KOPT-K1 (cell line): Measurements from ENCODE around the gene SERTAD3.
"Not testable (repeated sequence)": the region's sequence is repeated elsewhere in the genome, so short reads cannot be mapped to it uniquely, and the experiment has no call there.

Source experiments
- H3K27ac ChIP-seq: fragments of 200-600 bp; sonication (generic); 2 replicates; pipeline ENCODE4 v1.5.1; 2016; ENCODE audit warnings: antibody characterized with exemption, mild to moderate bottlenecking, low read depth, low read length; ENCODE audit not compliant: poor library complexity, severe bottlenecking
- H3K36me3 ChIP-seq: fragments of 200-600 bp; sonication (generic); 2 replicates; pipeline ENCODE4 v1.5.1; 2017; ENCODE audit warnings: antibody characterized with exemption, mild to moderate bottlenecking, low read length, moderate library complexity; ENCODE audit not compliant: insufficient read depth
- H3K9me3 ChIP-seq: fragments of 200-600 bp; sonication (generic); 2 replicates; pipeline ENCODE4 v1.5.1; 2017; ENCODE audit warnings: antibody characterized with exemption, low read length, mild to moderate bottlenecking; ENCODE audit not compliant: insufficient read depth, poor library complexity, severe bottlenecking

Gene SERTAD3

GRCh38 chr19:40412866-40413265, 31.3 kb downstream of the SERTAD3 start:
- Histone ChIP-seq H3K9me3 (no peaks in the 10 kb centered on the region), H3K27ac (no peak overlapping the region), H3K36me3 (no peaks in the 10 kb centered on the region)

- Histone ChIP-seq H3K9me3 (no peaks in the 10 kb centered on the region), H3K36me3 (no peaks in the 10 kb centered on the region), H3K27ac (no peak overlapping the region)
These were observed 32.1 kb downstream of the SERTAD3 start for GRCh38 chr19:40411958-40412499.

- H3K9me3 ChIP-seq: no peaks in the 10 kb centered on the region
- H3K27ac ChIP-seq: no peak overlapping the region
- H3K36me3 ChIP-seq: no peaks in the 10 kb centered on the region
These were observed 32.9 kb downstream of the SERTAD3 start for GRCh38 chr19:40411125-40411842.

GRCh38 chr19:40410030-40410389, 34.1 kb downstream of the SERTAD3 start:
- Histone ChIP-seq H3K36me3 (no peaks in the 10 kb centered on the region), H3K27ac (no peak overlapping the region), H3K9me3 (no peaks in the 10 kb centered on the region)

GRCh38 chr19:40408598-40408925, 35.6 kb downstream of the SERTAD3 start:
- H3K36me3 ChIP-seq, H3K9me3 ChIP-seq, H3K27ac ChIP-seq: not testable (repeated sequence)

GRCh38 chr19:40407714-40408597, 36.2 kb downstream of the SERTAD3 start:
- H3K27ac ChIP-seq: no peak overlapping the region

GRCh38 chr19:40403262-40403984, 40.7 kb downstream of the SERTAD3 start:
- no peaks in the 10 kb centered on the region for H3K36me3 ChIP-seq
- peak overlapping the region; percentile 30 for H3K27ac ChIP-seq
- H3K9me3 ChIP-seq: no peaks in the 10 kb centered on the region

More at GRCh38 chr19:40407714-40408597, 36.2 kb downstream of the SERTAD3 start:
- H3K9me3 ChIP-seq: no peaks in the 10 kb centered on the region
- no peaks in the 10 kb centered on the region for H3K36me3 ChIP-seq

GRCh38 chr19:40400559-40400958, 43.6 kb downstream of the SERTAD3 start:
- H3K9me3 ChIP-seq: no peaks in the 10 kb centered on the region
- H3K36me3 ChIP-seq: no peaks in the 10 kb centered on the region
- no peak overlapping the region for H3K27ac ChIP-seq

GRCh38 chr19:40398417-40399131, 45.6 kb downstream of the SERTAD3 start:
- Histone ChIP-seq H3K27ac (no peak overlapping the region), H3K9me3 (no peaks in the 10 kb centered on the region), H3K36me3 (no peaks in the 10 kb centered on the region)

- Histone ChIP-seq H3K9me3 (no peaks in the 10 kb centered on the region), H3K36me3 (no peaks in the 10 kb centered on the region), H3K27ac (no peak overlapping the region)
These were observed 46.6 kb downstream of the SERTAD3 start for GRCh38 chr19:40397568-40397906.

- Histone ChIP-seq H3K9me3 (no peaks in the 10 kb centered on the region), H3K27ac (no peak overlapping the region), H3K36me3 (no peaks in the 10 kb centered on the region)
These were observed 47.1 kb downstream of the SERTAD3 start for GRCh38 chr19:40396886-40397567.

GRCh38 chr19:40395956-40396355, 48.2 kb downstream of the SERTAD3 start:
- no peaks in the 10 kb centered on the region for H3K36me3 ChIP-seq
- H3K9me3 ChIP-seq: no peaks in the 10 kb centered on the region
- H3K27ac ChIP-seq: no peak overlapping the region

GRCh38 chr19:40394816-40395210, 49.3 kb downstream of the SERTAD3 start:
- Histone ChIP-seq H3K36me3 (no peaks in the 10 kb centered on the region), H3K27ac (no peak overlapping the region), H3K9me3 (no peaks in the 10 kb centered on the region)
